ENCODE data around the gene OBI1. TPM values are rescaled to one million over a fixed set of nuclear protein-coding genes. Genes with fewer than 3 reads are reported as not detected.

Gene OBI1
- total RNA-seq, 2 experiments from 2014 or later, result 19.8 to 20.0 TPM

DNA sequence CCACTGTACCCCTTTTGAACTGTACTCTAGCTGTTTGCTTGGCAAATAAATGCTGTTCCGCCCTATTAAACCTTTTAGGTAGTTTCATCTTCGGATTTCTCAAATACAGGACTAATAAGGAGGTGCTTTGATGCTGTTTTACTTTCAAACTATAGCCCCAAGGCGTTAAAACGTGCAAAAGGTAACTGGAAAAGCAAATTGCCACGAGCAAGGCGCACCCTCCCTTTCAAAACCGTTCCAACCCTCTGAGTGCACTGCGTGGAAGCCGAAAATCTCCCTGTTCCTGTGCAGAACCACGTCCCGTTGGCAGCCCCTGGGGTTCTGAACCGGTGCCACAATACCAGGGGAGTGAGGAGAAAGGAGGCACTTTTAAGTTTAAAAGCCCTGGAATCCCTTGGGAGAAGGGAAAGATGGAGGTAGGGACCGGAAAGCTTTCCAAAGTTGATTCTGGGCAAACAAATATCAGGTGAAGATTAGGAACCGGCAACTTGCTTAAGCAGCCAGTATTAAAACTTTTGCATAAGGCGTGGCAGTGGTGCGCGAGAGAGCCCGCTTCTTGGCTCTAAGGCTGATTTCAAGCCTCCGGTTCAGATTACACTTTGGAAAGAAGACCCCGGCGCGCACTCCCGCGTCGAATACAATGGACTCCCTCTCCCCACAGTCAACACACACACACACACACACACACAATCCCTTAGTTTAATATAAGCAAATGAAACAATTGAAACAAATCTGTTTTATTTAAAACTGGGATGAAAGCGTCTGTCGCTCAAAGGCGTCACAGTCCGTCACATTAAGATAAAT lies 65.1 kb downstream of the OBI1 start:
- ChIA-PET CTCF (no interaction called here), POLR2A (no interaction called here)

DNA sequence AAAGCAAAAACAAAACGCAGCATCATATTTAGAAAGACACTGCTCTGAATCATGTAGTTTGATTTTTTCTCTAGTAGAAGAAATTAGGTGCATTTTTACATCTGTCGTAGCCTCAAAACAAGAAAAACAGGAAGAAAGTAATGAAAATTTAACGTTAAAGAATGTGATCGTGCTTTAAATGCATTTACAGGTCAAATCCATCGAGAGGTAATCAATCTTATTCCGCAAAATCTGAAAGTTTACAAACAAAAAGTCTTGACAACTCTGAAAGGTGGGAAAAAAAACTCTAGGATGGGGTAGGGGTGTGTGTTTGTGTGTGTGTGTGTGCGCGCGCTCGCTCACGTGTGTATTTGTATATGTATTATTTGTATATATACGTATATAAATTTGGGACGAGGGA lies 65.8 kb downstream of the OBI1 start:
- ChIA-PET CTCF (no interaction called here), POLR2A (no interaction called here)

DNA sequence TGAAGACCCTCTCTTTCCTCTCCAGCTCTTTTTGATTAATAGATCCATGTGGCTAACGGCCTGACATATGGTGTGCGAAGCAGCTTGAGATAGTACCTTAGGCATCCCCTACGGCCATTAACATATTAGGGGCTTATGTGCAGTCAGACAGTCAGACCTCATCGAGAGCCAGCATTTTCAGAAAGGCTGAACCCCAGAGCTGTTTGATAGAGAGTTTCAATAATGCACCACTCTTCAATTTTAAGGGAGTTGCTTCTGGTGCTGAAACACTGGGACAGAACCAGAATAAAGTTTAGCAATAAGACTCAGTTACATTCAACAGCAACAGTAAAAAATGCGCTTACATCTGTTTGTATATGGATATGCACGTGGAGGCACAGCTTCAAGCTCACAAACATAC lies 66.4 kb downstream of the OBI1 start:
- POLR2A ChIA-PET, result no interaction called here
- CTCF ChIA-PET, result no interaction called here

DNA sequence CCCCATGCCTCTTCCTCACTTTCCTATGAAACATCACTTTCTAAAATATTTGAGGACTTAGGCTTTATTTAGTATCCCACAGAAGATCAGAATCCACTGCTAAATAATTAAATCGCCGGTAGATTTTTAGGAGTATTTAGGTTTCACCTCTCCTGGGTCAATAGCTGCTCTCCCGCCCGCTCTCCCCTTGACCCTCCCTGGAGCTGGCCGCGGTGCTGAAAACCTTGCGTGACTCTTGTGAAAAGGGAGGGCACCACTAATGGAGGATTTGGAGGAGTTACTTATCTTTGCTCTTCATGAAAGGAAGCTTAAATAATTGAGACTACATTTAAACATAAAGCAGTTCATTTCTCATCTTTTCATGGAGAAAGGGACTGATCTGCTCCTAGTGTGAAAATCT lies 69.7 kb downstream of the OBI1 start:
- CTCF ChIA-PET, result no interaction called here
- POLR2A ChIA-PET, result no interaction called here

DNA sequence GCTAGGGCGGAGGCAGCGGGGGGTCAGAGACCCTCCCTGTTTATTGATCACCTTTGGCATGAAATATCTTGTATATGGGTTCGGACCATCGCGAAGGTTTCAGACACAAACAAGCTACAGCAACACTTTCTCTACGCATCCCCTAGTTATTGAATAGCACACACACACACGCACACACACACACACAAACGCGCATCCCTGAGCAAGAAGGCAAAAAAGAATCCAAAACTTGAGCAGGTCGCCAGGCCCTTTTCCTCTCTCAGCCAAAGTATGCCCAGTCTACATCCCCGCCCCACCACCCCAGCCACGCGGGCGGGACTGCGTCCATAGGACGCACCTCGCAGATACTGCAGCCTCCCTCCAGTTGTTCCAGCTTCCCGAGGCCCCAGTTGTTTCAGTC lies 71.6 kb downstream of the OBI1 start:
- CTCF ChIA-PET, result no interaction called here
- POLR2A ChIA-PET, result no interaction called here

DNA sequence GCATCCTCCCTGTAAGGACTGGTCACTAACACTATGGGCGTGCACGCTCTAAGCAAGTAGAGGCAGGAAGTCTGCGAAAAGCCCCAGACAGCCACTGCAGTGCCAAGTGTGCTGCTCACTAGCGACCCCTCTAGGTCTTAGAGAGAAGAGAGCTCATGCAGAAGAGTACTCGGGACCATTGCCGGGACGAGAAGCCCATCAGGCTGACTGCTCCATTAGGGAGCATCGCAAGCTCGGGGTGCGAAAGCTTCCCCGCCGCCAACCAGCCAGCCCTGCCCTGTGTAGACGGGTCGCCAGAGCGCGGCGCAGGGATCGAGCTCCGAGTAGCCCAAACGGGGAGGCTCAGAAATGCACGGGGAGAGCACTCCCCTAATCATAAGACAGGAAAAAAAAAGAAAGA lies 72.2 kb downstream of the OBI1 start:
- ChIA-PET CTCF (no interaction called here), POLR2A (no interaction called here)

DNA sequence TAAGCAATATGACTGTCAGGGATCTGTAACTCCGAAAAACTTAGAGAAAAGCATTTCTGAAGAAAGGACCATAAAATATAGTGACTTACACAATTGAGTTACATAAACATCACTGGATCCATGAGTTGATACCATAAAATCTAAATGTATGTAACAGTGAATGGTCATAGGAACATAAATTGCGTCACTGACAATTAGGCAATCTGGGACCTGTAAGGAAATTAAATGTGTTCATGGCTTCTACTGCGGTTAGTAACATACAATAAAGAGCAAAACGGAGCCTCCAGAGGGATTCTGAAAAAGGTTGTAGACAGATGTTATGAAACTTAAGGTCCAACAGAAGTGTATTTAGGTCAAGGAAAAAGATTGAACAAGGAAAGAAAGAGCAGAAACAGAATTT lies 82.7 kb downstream of the OBI1 start:
- POLR2A ChIA-PET, result no interaction called here
- CTCF ChIA-PET, result no interaction called here

DNA sequence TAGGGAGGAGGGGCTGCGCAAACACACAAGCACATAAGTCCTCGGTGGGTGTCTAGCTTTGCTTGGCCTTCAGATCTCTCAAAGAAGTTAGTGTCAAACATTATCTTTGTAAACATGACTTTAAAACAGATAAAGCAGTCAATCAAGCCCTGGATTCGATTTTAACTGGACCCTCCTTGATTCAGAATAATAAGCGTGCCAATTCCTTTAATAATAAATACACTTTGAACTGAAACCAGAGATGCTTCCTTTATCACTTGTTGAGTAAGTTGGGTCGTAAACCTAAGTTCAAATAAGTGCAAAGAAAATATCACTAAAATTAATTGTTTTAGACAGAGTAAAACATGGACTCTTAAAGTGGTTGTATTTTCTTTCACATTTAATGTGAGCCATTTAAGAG lies 86.5 kb downstream of the OBI1 start:
- ChIA-PET POLR2A (no interaction called here), CTCF (no interaction called here)

DNA sequence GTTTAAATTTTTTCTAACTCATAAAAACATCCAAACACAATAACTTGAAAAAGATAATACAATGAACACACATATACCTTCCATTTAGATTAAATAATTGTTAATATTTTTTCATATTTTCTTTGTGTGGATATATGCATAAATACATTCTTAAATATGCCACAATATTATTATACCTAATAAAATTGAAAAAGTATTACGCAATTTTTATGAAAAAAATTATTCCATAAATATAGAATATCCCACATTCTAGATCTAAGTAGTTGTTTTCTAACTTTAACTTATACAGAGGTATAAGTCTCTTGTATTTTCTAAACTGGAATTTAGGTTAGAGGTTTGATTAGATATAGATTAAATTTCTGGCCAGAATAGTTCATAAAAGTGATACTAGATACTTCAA lies 89.9 kb downstream of the OBI1 start:
- ChIA-PET CTCF (interaction anchor here (0.7 kb wide), 1 partner anchor 146 kb away, joined by 3 read pairs; no protein-coding TSS in a partner anchor), POLR2A (no interaction called here)

DNA sequence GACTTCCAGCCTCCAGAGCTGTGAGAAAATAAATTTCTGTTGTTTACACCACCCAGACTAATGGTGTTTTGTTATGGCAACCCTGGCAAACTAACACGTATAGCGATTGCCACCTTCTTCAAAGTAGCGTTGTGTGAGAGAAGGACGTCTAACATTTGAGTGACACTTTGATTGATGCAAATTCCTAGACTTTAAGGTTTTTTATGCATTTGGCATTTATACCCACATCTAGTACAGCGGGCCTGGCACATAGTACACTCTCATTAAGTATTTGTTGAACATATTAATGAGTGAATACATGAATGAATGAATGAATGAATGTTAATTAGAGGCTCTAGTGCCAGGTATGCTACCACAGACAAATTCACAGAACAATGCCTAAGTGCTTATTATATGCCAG lies 92.3 kb downstream of the OBI1 start:
- ChIA-PET CTCF (no interaction called here), POLR2A (no interaction called here)

Other genes starting within 250 kb of the OBI1 start
- gene POU4F1, start 55.6 kb downstream of the OBI1 start, total RNA-seq, result under 1 TPM; 0.08 to 0.11 TPM

Measured in activated CD8-positive, alpha-beta memory T cell treated with anti-CD3 and anti-CD28 coated beads for 36 hours (primary cell).